GM23338 (cell line): ENCODE measurements around the gene GADL1. TPM values are rescaled to one million over a fixed set of nuclear protein-coding genes. Genes with fewer than 3 reads are reported as not detected.

ENCODE experiments used
- ATAC-seq: fragments of 200-7000 bp; cut with Tn5 transposase; 3 replicates; pipeline ENCODE4 v1.9.1; 2020
- DNase-seq: peaks from one replicate; pipeline ENCODE4 v3.0.0-alpha.2; 2015; ENCODE audit warnings: low spot score
- H2AFZ ChIP-seq: fragments of 200-600 bp; sonication (generic); 2 replicates; pipeline ENCODE4 v1.8.0; 2016; ENCODE audit warnings: antibody characterized with exemption, mild to moderate bottlenecking, moderate library complexity
- H3F3A ChIP-seq: fragments of 200-600 bp; sonication (generic); replicated peaks from 2 replicates; pipeline ENCODE4 v1.8.0; 2017; ENCODE audit warnings: antibody characterized with exemption, mixed run types, low read depth
- H3K27ac ChIP-seq: fragments of 200-600 bp; sonication (generic); 2 replicates; pipeline ENCODE4 v1.6.1; 2016; ENCODE audit warnings: low read depth
- H3K27me3 ChIP-seq: fragments of 200-600 bp; sonication (generic); 2 replicates; pipeline ENCODE4 v1.8.0; 2016; ENCODE audit warnings: mild to moderate bottlenecking, mixed run types, moderate library complexity; ENCODE audit not compliant: insufficient read depth
- H3K36me3 ChIP-seq: fragments of 200-600 bp; sonication (generic); 2 replicates; pipeline ENCODE4 v1.8.0; 2016; ENCODE audit warnings: mild to moderate bottlenecking; ENCODE audit not compliant: insufficient read depth
- H3K4me1 ChIP-seq: fragments of 200-600 bp; sonication (generic); 2 replicates; pipeline ENCODE4 v1.8.0; 2016; ENCODE audit warnings: mild to moderate bottlenecking, moderate library complexity; ENCODE audit not compliant: insufficient read depth
- H3K4me2 ChIP-seq: fragments of 200-600 bp; sonication (generic); 2 replicates; pipeline ENCODE4 v1.7.1; 2017; ENCODE audit warnings: mixed run types
- H3K4me3 ChIP-seq: fragments of 200-600 bp; sonication (generic); 2 replicates; pipeline ENCODE4 v1.6.1; 2016; ENCODE audit warnings: mixed run types
- H3K79me2 ChIP-seq: fragments of 200-600 bp; sonication (generic); replicated peaks from 2 replicates; pipeline ENCODE4 v1.8.0; 2017; ENCODE audit warnings: mild to moderate bottlenecking; ENCODE audit not compliant: insufficient read depth
- H3K9me2 ChIP-seq: fragments of 200-600 bp; sonication (generic); 2 replicates; pipeline ENCODE4 v1.8.0; 2017; ENCODE audit not compliant: insufficient read depth
- H4K20me1 ChIP-seq: fragments of 200-600 bp; sonication (generic); replicated peaks from 2 replicates; pipeline ENCODE4 v1.8.0; 2017; ENCODE audit warnings: mild to moderate bottlenecking; ENCODE audit not compliant: insufficient read depth
- H3K27ac Mint-ChIP-seq: 2 replicates; pipeline ENCODE4 v1.8.0; 2020; ENCODE audit warnings: inconsistent platforms, mild to moderate bottlenecking, moderate library complexity, mixed read lengths
- H3K27me3 Mint-ChIP-seq: 3 replicates; pipeline ENCODE4 v1.8.0; 2022; ENCODE audit warnings: low read depth, mild to moderate bottlenecking, moderate library complexity, mixed read lengths, inconsistent platforms; ENCODE audit not compliant: insufficient read depth, poor library complexity
- H3K36me3 Mint-ChIP-seq: 3 replicates; pipeline ENCODE4 v1.8.0; 2021; ENCODE audit warnings: low read depth, mild to moderate bottlenecking, inconsistent platforms, moderate library complexity, mixed read lengths
- H3K4me1 Mint-ChIP-seq: 3 replicates; pipeline ENCODE4 v1.8.0; 2020; ENCODE audit warnings: mild to moderate bottlenecking, inconsistent platforms, mixed read lengths
- H3K4me3 Mint-ChIP-seq: 3 replicates; pipeline ENCODE4 v1.8.0; 2021; ENCODE audit warnings: moderate library complexity, mild to moderate bottlenecking, inconsistent platforms, mixed read lengths
- H3K9me3 Mint-ChIP-seq: 3 replicates; pipeline ENCODE4 v1.8.0; 2020; ENCODE audit warnings: moderate library complexity, mild to moderate bottlenecking, inconsistent platforms, mixed read lengths
- CREB1 ChIP-seq: fragments of 250-450 bp; sonication (Bioruptor Pico); IDR thresholded peaks from 2 replicates; pipeline ENCODE4 v1.5.0; 2020; ENCODE audit warnings: low read depth, mild to moderate bottlenecking, moderate library complexity
- CTCF ChIP-seq, 2 experiments: fragments of 200-600 bp in 1 of 2; sonication (generic) in 1 of 2; conservative IDR thresholded peaks; 2 replicates each; pipeline versions ENCODE4 v1.5.1 to v1.6.1; 2016 to 2017; ENCODE audit warnings: antibody characterized with exemption in 2 of 2, low read depth in 2 of 2, mild to moderate bottlenecking in 2 of 2, moderate library complexity in 1 of 2
- ETS1 ChIP-seq: IDR thresholded peaks from 2 replicates; pipeline ENCODE4 v1.6.1; 2016; ENCODE audit warnings: antibody characterized with exemption
- EZH2 ChIP-seq: fragments of 200-600 bp; sonication (generic); IDR thresholded peaks from one replicate; pipeline ENCODE4 v1.8.0; 2017; ENCODE audit warnings: antibody characterized with exemption, mild to moderate bottlenecking, low read depth; ENCODE audit not compliant: unreplicated experiment
- EZH2phosphoT487 ChIP-seq: fragments of 200-600 bp; sonication (generic); IDR thresholded peaks from one replicate; pipeline ENCODE4 v1.8.1; 2018; ENCODE audit warnings: antibody characterized with exemption; ENCODE audit not compliant: unreplicated experiment
- JUNB ChIP-seq: IDR thresholded peaks from one replicate; pipeline ENCODE4 v1.6.1; 2016; ENCODE audit warnings: antibody characterized with exemption; ENCODE audit not compliant: unreplicated experiment
- NANOG ChIP-seq: IDR thresholded peaks from 2 replicates; pipeline ENCODE4 v1.6.1; 2016; ENCODE audit warnings: antibody characterized with exemption, borderline replicate concordance
- POLR2AphosphoS5 ChIP-seq: IDR thresholded peaks from 2 replicates; pipeline ENCODE4 v1.6.1; 2016; ENCODE audit warnings: antibody characterized with exemption, low read depth
- REST ChIP-seq: IDR thresholded peaks from one replicate; pipeline ENCODE4 v1.6.1; 2018; ENCODE audit warnings: antibody characterized with exemption; ENCODE audit not compliant: unreplicated experiment
- STAT1 ChIP-seq: IDR thresholded peaks from one replicate; pipeline ENCODE4 v1.6.1; 2016; ENCODE audit warnings: antibody characterized with exemption; ENCODE audit not compliant: unreplicated experiment
- ZNF114 ChIP-seq: fragments of 250-450 bp; sonication (Bioruptor Pico); IDR thresholded peaks from 2 replicates; pipeline ENCODE4 v1.5.0; 2020; ENCODE audit warnings: mild to moderate bottlenecking, moderate library complexity
- ZNF331 ChIP-seq: fragments of 250-450 bp; sonication (Bioruptor Pico); IDR thresholded peaks from 2 replicates; pipeline ENCODE4 v1.5.0; 2020; ENCODE audit warnings: low read depth, mild to moderate bottlenecking, moderate library complexity
- ZNF462 ChIP-seq: fragments of 250-450 bp; sonication (Bioruptor Pico); IDR thresholded peaks from 2 replicates; pipeline ENCODE4 v1.5.0; 2020; ENCODE audit warnings: mild to moderate bottlenecking, moderate library complexity
- polyA plus RNA-seq: library from polyadenylated mRNA; unstranded; fragments of >200 nt; fragmentation: Nextera tagmentation; extraction: Ambion mirVana; gene quantifications from 2 replicates; pipeline ENCODE4 v1.2.1, GENCODE V29; 2016
- total RNA-seq: library from RNA; depleted of rRNA; stranded (reverse); fragments of >200 nt; shearing (Covaris generic); gene quantifications from 2 replicates; pipeline ENCODE4 v1.2.3, GENCODE V29; 2014

Gene GADL1
- total and polyA plus RNA-seq, 2 experiments from 2014 or later: 0.35 to 0.50 TPM

GRCh38 chr3:30677347-30677685, 217.1 kb downstream of the GADL1 start:
- Histone ChIP-seq H3K79me2 (0 out of 2 replicates have a peak, but pooled peaks cover 5% of the 10 kb centered on the region), H3K27ac (no peak overlapping the region), H3K36me3 (peaks cover 36% of the 10 kb centered on the region)

More at GRCh38 chr3:30677347-30677685, 217.1 kb downstream of the GADL1 start:
- no peak overlapping the region for H3K4me3 ChIP-seq
- no peaks in the 10 kb centered on the region for H3F3A ChIP-seq
- H3K4me1 ChIP-seq: peaks cover 12% of the 10 kb centered on the region
- no peak overlapping the region for H3K4me2 ChIP-seq
- Mint-ChIP-seq H3K4me1 (peaks cover 33% of the 10 kb centered on the region), H3K9me3 (no peaks in the 10 kb centered on the region), H3K27me3 (peaks cover 2% of the 10 kb centered on the region), H3K27ac (no peak overlapping the region), H3K4me3 (no peak overlapping the region), H3K36me3 (peaks cover 41% of the 10 kb centered on the region)
- H3K9me2 ChIP-seq: no peaks in the 10 kb centered on the region
- no peak overlapping the region for H2AFZ ChIP-seq
- TF ChIP-seq REST: no peak
- no peak for TF ChIP-seq JUNB
- no peak for TF ChIP-seq STAT1
- TF ChIP-seq CTCF (conservative IDR thresholded peaks at IDR 0.05; ENCODE audit: low read depth in 2 of 2): no peak
- TF ChIP-seq EZH2: no peak
- TF ChIP-seq ZNF114 (CRISPR knock-in tag): no peak
- TF ChIP-seq NANOG: no peak
- TF ChIP-seq POLR2AphosphoS5: no peak
- no peak for TF ChIP-seq ZNF331 (CRISPR knock-in tag)
- no peak for TF ChIP-seq EZH2phosphoT487
- no peak for TF ChIP-seq ETS1
- no peak for TF ChIP-seq ZNF462 (CRISPR knock-in tag)
- no peak for TF ChIP-seq CREB1 (CRISPR knock-in tag)
- H3K27me3 ChIP-seq: no peaks in the 10 kb centered on the region
- DNase-seq (no peak), ATAC-seq (no peak)
- no peaks in the 10 kb centered on the region for H4K20me1 ChIP-seq
